Aorta (tissue), 5 donors: ENCODE results near the gene CRACR2A. TPM values are rescaled to one million over a fixed set of nuclear protein-coding genes. Genes with fewer than 3 reads are reported as not detected.

Experiments used
- ATAC-seq: fragments of 200-7000 bp; cut with Tn5 transposase; one replicate; pipeline ENCODE4 v1.9.1; 2022; ENCODE audit warnings: moderate library complexity; ENCODE audit not compliant: low FRiP score
- DNase-seq, 2 donors: peaks; one replicate each; pipeline ENCODE4 v3.0.0-alpha.2; 2020
- H3K27ac ChIP-seq, 2 donors: one replicate each; pipeline ENCODE4 v1.5.1; 2013; ENCODE audit warnings: low read length in 2 of 2, mild to moderate bottlenecking in 2 of 2, moderate library complexity in 2 of 2, control low read depth in 1 of 2, inconsistent platforms in 1 of 2, low read depth in 1 of 2
- H3K27me3 ChIP-seq, 2 donors: one replicate each; pipeline ENCODE4 v1.6.1; 2013; ENCODE audit warnings: control low read depth in 1 of 2, low read length in 1 of 2, mild to moderate bottlenecking in 1 of 2, moderate library complexity in 1 of 2; ENCODE audit not compliant: insufficient read depth in 2 of 2, control insufficient read depth in 1 of 2
- H3K36me3 ChIP-seq, 2 donors: one replicate each; pipeline ENCODE4 v1.6.1; 2013; ENCODE audit warnings: control low read depth in 1 of 2, low read length in 1 of 2, mild to moderate bottlenecking in 1 of 2; ENCODE audit not compliant: insufficient read depth in 2 of 2, control insufficient read depth in 1 of 2
- H3K4me1 ChIP-seq, 2 donors: one replicate each; pipeline ENCODE4 v1.6.1; 2013; ENCODE audit warnings: low read length in 2 of 2, control low read depth in 1 of 2, mild to moderate bottlenecking in 1 of 2, moderate library complexity in 1 of 2; ENCODE audit not compliant: insufficient read depth in 2 of 2, control insufficient read depth in 1 of 2
- H3K4me3 ChIP-seq, 2 donors: one replicate each; pipeline ENCODE4 v1.5.1; 2013; ENCODE audit warnings: low read length in 2 of 2, control low read depth in 1 of 2, mild to moderate bottlenecking in 1 of 2
- H3K9me3 ChIP-seq: one replicate; pipeline ENCODE4 v1.6.1; 2013; ENCODE audit warnings: mild to moderate bottlenecking, low read length; ENCODE audit not compliant: control insufficient read depth
- WGBS, 2 donors: extraction: QIAGEN DNeasy Blood & Tissue Kit; methylation state at CpG; one replicate each; pipeline ENCODE4 v1.1.7; 2013; 5-methylcytosine and 5-hydroxymethylcytosine counted together
- intact Hi-C, 2 donors: fragments of 100-400 bp; cut with DNase I; formaldehyde crosslinking; loops; one replicate each; pipeline versions ENCODE4 v1.14.2 to v1.15.0; 2022
- polyA plus RNA-seq, 2 donors: library from polyadenylated mRNA; stranded (reverse); fragments of 200-250 nt; gene quantifications; one replicate each; pipeline ENCODE4 v1.2.3, GENCODE V29; 2013
- total RNA-seq, 2 donors: library from RNA; stranded (reverse); fragmentation: NEBNext Ultra II Directional; extraction: Animal tissue kit (Norgen Biotek cat#: 25700); gene quantifications; one replicate each; pipeline ENCODE4 v1.2.1, GENCODE V29; 2021
- donor health status: healthy with polysubstance abuse.
- donor health status: Bipolar disorder and iron deficiency.
- donor health status: DM: no; HTN: no; CAD: no.
- donor health status: DM: no; HTN: no; CAD: no.
- donor health status: DM: yes; HTN: yes; CAD: no.

CRACR2A gene
- total and polyA plus RNA-seq, 4 donors = 0.49 to 6.9 (median 4.2) TPM

GRCh38 chr12:3617565-3617964, 135.3 kb downstream of the CRACR2A start:
- no peak overlapping the region for H3K4me3 ChIP-seq
- H3K36me3 ChIP-seq = no peaks in the 10 kb centered on the region
- ATAC-seq (no peak), DNase-seq (peak in 1 of 2 donors; percentile 20)
- intact Hi-C loops = no loop called here
- H3K27ac ChIP-seq = no peak overlapping the region
- no peaks in the 10 kb centered on the region for H3K9me3 ChIP-seq
- WGBS, 2 donors = 92 to 93% methylated on average over 4 of the region's 4 CpGs
- no peaks in the 10 kb centered on the region for H3K27me3 ChIP-seq
- H3K4me1 ChIP-seq = no peaks in the 10 kb centered on the region

GRCh38 chr12:3615862-3616261, 137.0 kb downstream of the CRACR2A start:
- WGBS, 2 donors = 97 to 98% methylated on average over 5 of the region's 5 CpGs
- no peak for DNase-seq
- H3K36me3 ChIP-seq = no peaks in the 10 kb centered on the region

GRCh38 chr12:3614806-3615466, 138.0 kb downstream of the CRACR2A start:
- Histone ChIP-seq H3K27ac (no peak overlapping the region), H3K27me3 (no peaks in the 10 kb centered on the region), H3K9me3 (no peaks in the 10 kb centered on the region), H3K4me1 (no peaks in the 10 kb centered on the region), H3K36me3 (no peaks in the 10 kb centered on the region), H3K4me3 (no peak overlapping the region)
- ATAC-seq (no peak), DNase-seq (peak in 1 of 2 donors; percentile 57)
- intact Hi-C loops = no loop called here
- WGBS, 2 donors = 85 to 86% methylated on average over 16 of the region's 16 CpGs

More at GRCh38 chr12:3615862-3616261, 137.0 kb downstream of the CRACR2A start:
- Histone ChIP-seq H3K9me3 (no peaks in the 10 kb centered on the region), H3K4me1 (no peaks in the 10 kb centered on the region), H3K27me3 (no peaks in the 10 kb centered on the region), H3K4me3 (no peak overlapping the region), H3K27ac (no peak overlapping the region)
- no peak for ATAC-seq
- intact Hi-C loops = no loop called here

- no peaks in the 10 kb centered on the region for H3K4me1 ChIP-seq
- H3K9me3 ChIP-seq = no peaks in the 10 kb centered on the region
- intact Hi-C loops = no loop called here
- H3K27me3 ChIP-seq = no peaks in the 10 kb centered on the region
- no peaks in the 10 kb centered on the region for H3K36me3 ChIP-seq
- peak in 1 of 2 donors; percentile 54 for DNase-seq
- WGBS, 2 donors = 45 to 50% methylated on average over 13 of the region's 13 CpGs
- ATAC-seq = no peak
- no peak overlapping the region for H3K27ac ChIP-seq
- H3K4me3 ChIP-seq = no peak overlapping the region
These were observed 139.1 kb downstream of the CRACR2A start for GRCh38 chr12:3613641-3614395.

GRCh38 chr12:3611860-3612703, 140.8 kb downstream of the CRACR2A start:
- WGBS, 2 donors = 11 to 12% methylated on average over 8 of the region's 8 CpGs
- ATAC-seq = no peak
- no peaks in the 10 kb centered on the region for H3K27me3 ChIP-seq
- DNase-seq = peak in 1 of 2 donors; percentile 49
- no peaks in the 10 kb centered on the region for H3K36me3 ChIP-seq
- H3K4me1 ChIP-seq = no peaks in the 10 kb centered on the region
- no peak overlapping the region for H3K4me3 ChIP-seq
- intact Hi-C loops = no loop called here
- H3K9me3 ChIP-seq = no peaks in the 10 kb centered on the region
- H3K27ac ChIP-seq = no peak overlapping the region

GRCh38 chr12:3607821-3608220, 145.1 kb downstream of the CRACR2A start:
- Histone ChIP-seq H3K4me1 (no peaks in the 10 kb centered on the region), H3K36me3 (no peaks in the 10 kb centered on the region), H3K27ac (no peak overlapping the region), H3K27me3 (no peaks in the 10 kb centered on the region), H3K4me3 (no peak overlapping the region), H3K9me3 (no peaks in the 10 kb centered on the region)
- intact Hi-C loops = no loop called here
- 96 to 98% methylated on average over 4 of the region's 4 CpGs for WGBS, 2 donors
- ATAC-seq (no peak), DNase-seq (peak in 1 of 2 donors; percentile 11)

GRCh38 chr12:3607039-3607720, 145.7 kb downstream of the CRACR2A start:
- H3K9me3 ChIP-seq = no peaks in the 10 kb centered on the region
- H3K27me3 ChIP-seq = no peaks in the 10 kb centered on the region
- no peaks in the 10 kb centered on the region for H3K36me3 ChIP-seq
- H3K4me3 ChIP-seq = no peak overlapping the region
- intact Hi-C loops = no loop called here
- ATAC-seq (no peak), DNase-seq (peak in 1 of 2 donors; percentile 36)
- 80 to 89% methylated on average over 9 of the region's 9 CpGs for WGBS, 2 donors
- H3K27ac ChIP-seq = no peak overlapping the region
- H3K4me1 ChIP-seq = no peaks in the 10 kb centered on the region

DNA sequence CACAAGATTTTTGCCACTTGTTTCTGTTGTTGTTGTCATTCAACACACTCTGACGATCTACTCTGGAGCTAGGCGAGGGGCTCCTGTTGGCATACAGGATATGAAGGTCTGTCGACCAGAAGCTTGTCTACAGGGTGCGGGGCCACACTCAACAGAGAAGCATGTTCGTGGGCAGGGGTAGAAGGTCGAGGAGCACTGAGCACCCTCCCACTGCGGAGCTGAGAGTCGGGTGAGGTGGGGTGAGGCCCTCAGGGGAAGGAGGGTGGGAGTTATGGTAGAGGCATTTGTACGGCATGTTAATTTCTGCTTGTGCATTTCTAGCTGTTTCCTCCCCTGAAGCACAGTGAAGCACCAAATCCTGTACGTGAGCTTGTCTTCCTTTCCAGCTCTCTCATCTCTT, 146.8 kb downstream of the CRACR2A start:
- DNase-seq (no peak), ATAC-seq (no peak)
- Histone ChIP-seq H3K36me3 (no peaks in the 10 kb centered on the region), H3K4me1 (no peaks in the 10 kb centered on the region), H3K27me3 (no peaks in the 10 kb centered on the region), H3K9me3 (no peaks in the 10 kb centered on the region), H3K27ac (no peak overlapping the region), H3K4me3 (no peak overlapping the region)
- intact Hi-C loops = no loop called here
- 86 to 92% methylated on average over 10 of the region's 10 CpGs for WGBS, 2 donors
